Urinary bladder (tissue), 4 donors: Measurements from ENCODE around the gene SLK. TPM values are rescaled to one million over a fixed set of nuclear protein-coding genes. Genes with fewer than 3 reads are reported as not detected.

Experiments
- DNase-seq: peaks from one replicate; pipeline ENCODE4 v3.0.0-alpha.2; 2015; ENCODE audit errors: extremely low spot score
- H3K27ac ChIP-seq: one replicate; pipeline ENCODE4 v1.5.1; 2013; ENCODE audit warnings: low read depth, mild to moderate bottlenecking, moderate library complexity
- H3K36me3 ChIP-seq: one replicate; pipeline ENCODE4 v1.6.1; 2013; ENCODE audit warnings: mild to moderate bottlenecking, moderate library complexity; ENCODE audit not compliant: insufficient read depth
- H3K4me1 ChIP-seq: one replicate; pipeline ENCODE4 v1.6.1; 2013; ENCODE audit warnings: mild to moderate bottlenecking, moderate library complexity; ENCODE audit not compliant: insufficient read depth
- H3K4me3 ChIP-seq: one replicate; pipeline ENCODE4 v1.5.1; 2013; ENCODE audit warnings: low read depth, low read length
- WGBS: extraction: QIAGEN DNeasy Blood & Tissue Kit; methylation state at CpG from one replicate; pipeline ENCODE4 v1.1.7; 2013; 5-methylcytosine and 5-hydroxymethylcytosine counted together
- polyA plus RNA-seq: library from polyadenylated mRNA; stranded (reverse); fragments of 200-250 nt; gene quantifications from one replicate; pipeline ENCODE4 v1.2.3, GENCODE V29; 2013
- total RNA-seq: library from RNA; depleted of rRNA; stranded (reverse); fragments of >200 nt; gene quantifications from one replicate; pipeline ENCODE4 v1.2.3, GENCODE V29; 2014
- donor health status: healthy with polysubstance abuse.
- donor health status: healthy.

Gene SLK
- total and polyA plus RNA-seq, 2 donors, result 32.7 to 120 TPM

DNA sequence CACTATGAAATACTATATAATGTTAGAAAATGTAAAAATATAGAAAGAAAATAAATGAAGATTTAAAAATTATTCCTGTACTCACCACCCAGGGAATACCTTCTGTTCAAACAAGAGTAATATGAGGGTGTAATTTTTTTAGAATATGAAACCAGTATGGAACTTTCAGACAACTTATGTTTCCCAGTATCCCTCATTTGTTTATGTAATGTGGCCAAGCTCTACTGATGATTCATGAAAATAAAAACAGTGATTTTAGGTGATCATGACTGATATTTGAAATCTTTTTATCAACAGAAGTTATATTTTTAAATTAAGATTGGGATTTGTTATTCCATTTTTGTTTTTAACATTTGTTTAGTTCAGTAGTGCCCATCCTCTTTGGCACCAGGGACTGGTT is 18.8 kb downstream of the SLK start:
- H3K4me1 ChIP-seq, result no peaks in the 10 kb centered on the region

DNA sequence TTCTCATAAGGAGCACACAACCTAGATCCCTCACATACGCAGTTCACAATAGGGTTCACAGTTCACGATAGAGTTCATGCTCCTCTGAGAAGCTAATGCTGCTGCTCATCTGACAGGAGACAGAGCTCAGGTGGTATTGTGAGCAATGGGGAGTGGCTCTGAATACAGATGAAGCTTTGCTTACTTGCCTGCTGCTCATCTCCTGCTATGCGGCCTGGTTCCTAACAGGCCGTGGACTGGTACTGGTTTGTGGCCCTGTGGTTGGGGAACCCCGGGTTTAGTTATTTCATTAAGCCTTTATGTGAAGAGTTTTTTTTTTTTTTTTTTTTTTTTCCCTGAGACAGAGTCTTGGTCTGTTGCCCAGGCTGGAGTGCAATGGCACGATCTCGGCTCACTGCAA is 19.4 kb downstream of the SLK start:
- Histone ChIP-seq H3K4me3 (no peak overlapping the region), H3K27ac (no peak overlapping the region), H3K4me1 (no peaks in the 10 kb centered on the region), H3K36me3 (peaks cover 2% of the 10 kb centered on the region)
- DNase-seq, result no peak
- WGBS, result 83% methylated on average over 7 of the region's 7 CpGs

More for the DNA sequence above, 18.8 kb downstream of the SLK start:
- no peak for DNase-seq
- Histone ChIP-seq H3K27ac (no peak overlapping the region), H3K4me3 (no peak overlapping the region), H3K36me3 (peaks cover 2% of the 10 kb centered on the region)

DNA sequence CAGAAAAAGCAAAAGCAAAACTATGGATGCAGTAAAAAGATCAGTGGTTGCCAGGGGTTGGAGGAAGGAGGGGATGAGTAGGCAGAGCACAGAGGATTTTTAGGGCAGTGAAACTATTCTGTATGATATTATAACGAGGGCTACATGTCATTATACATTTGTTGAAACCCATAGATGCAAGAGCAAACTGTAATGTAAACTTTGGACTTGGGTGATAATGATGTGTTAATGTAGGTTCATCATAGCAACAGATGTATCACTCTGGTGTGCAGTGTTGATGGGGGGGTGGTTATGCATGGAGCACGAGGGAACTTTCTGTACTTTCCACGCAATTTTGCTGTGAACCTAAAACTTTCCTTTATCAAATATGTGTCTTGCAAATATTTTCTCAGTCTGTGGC is 23.2 kb downstream of the SLK start:
- DNase-seq, result no peak
- Histone ChIP-seq H3K4me1 (no peaks in the 10 kb centered on the region), H3K4me3 (no peak overlapping the region), H3K27ac (no peak overlapping the region), H3K36me3 (no peaks in the 10 kb centered on the region)
- WGBS, result 59% methylated on average over 3 of the region's 3 CpGs

DNA sequence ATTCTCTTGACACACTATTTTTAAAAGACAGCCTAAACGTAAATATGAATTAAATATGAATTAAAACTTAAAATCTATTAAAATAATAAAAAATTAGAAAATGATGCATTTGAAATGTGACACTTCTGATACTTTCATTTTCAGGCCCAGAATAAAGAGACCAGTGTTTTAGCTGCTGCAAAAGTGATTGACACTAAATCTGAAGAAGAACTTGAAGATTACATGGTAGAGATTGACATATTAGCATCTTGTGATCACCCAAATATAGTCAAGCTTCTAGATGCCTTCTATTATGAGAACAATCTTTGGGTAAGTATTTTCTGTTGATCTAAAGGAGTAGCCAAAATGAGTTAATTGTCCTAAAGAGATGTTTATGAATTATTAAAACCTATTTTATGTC is 23.6 kb downstream of the SLK start:
- H3K4me1 ChIP-seq, result no peaks in the 10 kb centered on the region
- WGBS, result 90% methylated on average over 1 of the region's 1 CpG
- DNase-seq, result no peak
- no peak overlapping the region for H3K27ac ChIP-seq
- no peaks in the 10 kb centered on the region for H3K36me3 ChIP-seq
- H3K4me3 ChIP-seq, result no peak overlapping the region

DNA sequence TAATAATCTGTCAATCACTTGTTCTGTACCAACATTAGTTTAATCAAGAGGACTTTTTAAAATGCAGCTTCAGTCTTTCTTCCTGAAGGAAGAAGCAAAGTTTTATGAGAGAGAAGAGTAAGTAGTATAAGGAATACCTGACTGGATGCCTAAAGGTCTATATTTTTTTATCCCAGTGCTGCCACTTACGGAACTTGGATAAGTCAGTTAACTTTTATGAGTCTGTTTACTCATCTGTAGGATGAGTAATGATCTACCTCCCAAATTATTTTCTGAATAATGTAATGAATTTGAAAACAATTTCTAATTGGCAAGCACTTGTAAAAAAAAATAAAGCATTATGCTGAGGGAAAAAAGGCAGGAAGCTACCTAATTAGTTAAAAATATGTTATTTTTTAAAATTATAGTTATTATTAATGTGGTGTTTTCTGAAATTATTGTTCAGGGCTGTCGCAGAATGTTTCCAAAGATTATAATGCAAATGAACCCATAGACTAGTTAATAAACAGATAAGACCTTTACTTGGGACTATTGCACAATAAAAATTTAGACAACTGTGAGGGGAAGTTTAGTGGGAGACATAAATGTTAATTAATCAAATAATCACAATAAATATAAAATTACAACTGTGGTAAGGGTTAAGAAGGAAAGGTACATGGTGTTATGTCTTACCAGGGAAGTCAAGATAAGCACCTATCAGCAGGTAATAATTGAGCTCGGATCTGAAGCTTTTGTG is 24.6 kb downstream of the SLK start:
- no peak for DNase-seq
- 65% methylated on average over 3 of the region's 3 CpGs for WGBS
- no peak overlapping the region for H3K4me3 ChIP-seq
- H3K4me1 ChIP-seq, result no peaks in the 10 kb centered on the region
- H3K27ac ChIP-seq, result no peak overlapping the region
- no peaks in the 10 kb centered on the region for H3K36me3 ChIP-seq

DNA sequence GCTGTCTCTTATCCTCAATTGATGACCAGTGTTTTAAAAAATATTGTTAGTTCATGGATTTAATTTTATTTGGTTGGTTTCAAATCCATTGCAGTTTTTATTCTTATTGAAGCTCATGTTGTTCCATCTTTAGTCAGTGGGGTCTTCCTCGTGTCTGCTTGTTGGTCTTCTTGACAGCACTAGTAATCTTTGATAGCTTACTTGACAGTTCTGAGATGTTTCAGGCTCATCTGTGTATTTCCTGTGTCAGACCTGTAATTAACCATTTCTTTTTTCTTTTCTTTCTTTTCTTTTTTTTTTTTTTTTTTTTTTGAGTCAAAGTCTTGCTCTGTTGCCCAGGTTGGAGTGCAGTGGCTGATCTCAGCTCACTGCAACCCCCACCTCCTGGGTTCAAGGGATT is 28.2 kb downstream of the SLK start:
- no peak overlapping the region for H3K4me3 ChIP-seq
- no peak for DNase-seq
- no peak overlapping the region for H3K27ac ChIP-seq
- 92% methylated on average over 1 of the region's 1 CpG for WGBS
- peaks cover 2% of the 10 kb centered on the region for H3K36me3 ChIP-seq
- H3K4me1 ChIP-seq, result no peaks in the 10 kb centered on the region

DNA sequence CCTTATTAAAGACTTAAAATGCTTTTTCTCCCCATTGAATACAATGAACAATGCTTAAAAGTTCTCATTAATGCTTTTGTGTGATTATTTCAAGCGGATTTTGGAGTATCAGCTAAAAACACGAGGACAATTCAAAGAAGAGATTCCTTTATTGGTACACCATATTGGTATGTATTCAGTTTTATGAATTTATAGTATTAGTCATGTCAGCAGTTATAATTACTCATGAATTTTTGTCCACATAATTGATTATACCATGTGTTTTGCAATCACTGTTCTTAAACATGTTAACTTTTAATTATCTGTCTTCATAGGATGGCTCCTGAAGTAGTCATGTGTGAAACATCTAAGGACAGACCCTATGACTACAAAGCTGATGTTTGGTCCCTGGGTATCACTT is 31.9 kb downstream of the SLK start:
- no peak overlapping the region for H3K4me3 ChIP-seq
- no peak for DNase-seq
- H3K4me1 ChIP-seq, result no peaks in the 10 kb centered on the region
- no peak overlapping the region for H3K27ac ChIP-seq
- peaks cover 3% of the 10 kb centered on the region for H3K36me3 ChIP-seq
- WGBS, result 98% methylated on average over 2 of the region's 2 CpGs

DNA sequence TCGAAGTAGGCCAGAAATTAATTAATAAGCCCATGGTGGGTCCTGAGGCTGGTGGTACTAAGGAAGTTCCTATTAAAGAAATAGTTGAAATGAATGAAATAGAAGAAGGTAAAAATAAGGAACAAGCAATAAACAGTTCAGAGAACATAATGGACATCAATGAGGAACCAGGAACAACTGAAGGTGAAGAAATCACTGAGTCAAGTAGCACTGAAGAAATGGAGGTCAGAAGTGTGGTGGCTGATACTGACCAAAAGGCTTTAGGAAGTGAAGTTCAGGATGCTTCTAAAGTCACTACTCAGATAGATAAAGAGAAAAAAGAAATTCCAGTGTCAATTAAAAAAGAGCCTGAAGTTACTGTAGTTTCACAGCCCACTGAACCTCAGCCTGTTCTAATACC is 36.0 kb downstream of the SLK start:
- Histone ChIP-seq H3K27ac (no peak overlapping the region), H3K4me3 (no peak overlapping the region), H3K4me1 (no peaks in the 10 kb centered on the region), H3K36me3 (peaks cover 5% of the 10 kb centered on the region)
- no peak for DNase-seq
- 97% methylated on average over 1 of the region's 1 CpG for WGBS

DNA sequence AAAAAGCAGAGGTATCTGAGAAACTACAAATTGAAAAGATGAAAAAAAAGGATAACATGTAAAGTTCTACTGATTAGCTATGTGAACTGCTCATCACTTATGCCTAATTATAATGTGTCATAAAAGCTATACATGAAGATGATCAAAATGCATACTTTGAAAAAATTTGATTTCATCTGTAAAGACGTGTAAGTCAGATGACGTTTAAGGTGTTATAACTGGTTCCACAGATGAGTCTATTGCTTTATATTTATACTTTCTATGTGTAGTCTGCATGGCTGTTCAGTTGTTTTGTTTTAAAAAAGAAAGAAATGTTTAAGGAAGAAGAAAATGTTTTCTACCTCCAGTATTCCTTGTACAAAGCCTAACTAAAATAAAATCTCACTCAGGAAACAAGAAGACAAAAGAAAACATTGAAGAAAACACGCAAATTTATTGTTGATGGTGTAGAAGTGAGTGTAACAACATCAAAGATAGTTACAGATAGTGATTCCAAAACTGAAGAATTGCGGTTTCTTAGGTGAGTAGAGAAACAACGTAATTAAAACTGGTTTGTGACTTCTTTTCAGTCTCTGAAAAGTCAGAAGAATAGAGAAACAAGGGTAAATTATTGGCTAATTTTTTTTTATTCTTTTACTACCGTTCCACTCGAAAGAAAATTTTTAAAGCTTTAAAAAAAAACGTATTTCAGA is 38.4 kb downstream of the SLK start:
- WGBS, result 87% methylated on average over 8 of the region's 8 CpGs
- peaks cover 3% of the 10 kb centered on the region for H3K36me3 ChIP-seq
- no peaks in the 10 kb centered on the region for H3K4me1 ChIP-seq
- DNase-seq, result no peak
- no peak overlapping the region for H3K4me3 ChIP-seq
- H3K27ac ChIP-seq, result no peak overlapping the region

DNA sequence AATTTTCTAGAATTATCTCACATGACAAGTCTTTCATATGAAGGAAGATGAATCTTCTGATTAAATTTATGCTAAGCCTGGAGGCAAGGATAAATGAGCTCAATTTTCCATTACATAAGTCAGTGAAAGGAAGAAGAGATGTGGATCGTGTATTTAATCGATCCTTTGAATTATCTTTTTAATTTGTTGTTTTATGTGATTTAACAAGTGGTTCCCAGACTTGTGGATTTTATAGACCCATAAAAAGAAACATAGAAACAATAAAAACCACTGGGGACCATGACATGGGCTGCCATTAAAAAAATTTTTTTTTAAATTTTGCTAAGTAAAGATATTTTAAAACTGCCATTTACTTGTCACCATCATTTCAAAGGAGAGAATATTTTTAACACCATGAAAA is 45.0 kb downstream of the SLK start:
- Histone ChIP-seq H3K4me1 (no peaks in the 10 kb centered on the region), H3K36me3 (peaks cover 4% of the 10 kb centered on the region), H3K27ac (no peak overlapping the region), H3K4me3 (no peak overlapping the region)
- 76% methylated on average over 2 of the region's 2 CpGs for WGBS
- no peak for DNase-seq

DNA sequence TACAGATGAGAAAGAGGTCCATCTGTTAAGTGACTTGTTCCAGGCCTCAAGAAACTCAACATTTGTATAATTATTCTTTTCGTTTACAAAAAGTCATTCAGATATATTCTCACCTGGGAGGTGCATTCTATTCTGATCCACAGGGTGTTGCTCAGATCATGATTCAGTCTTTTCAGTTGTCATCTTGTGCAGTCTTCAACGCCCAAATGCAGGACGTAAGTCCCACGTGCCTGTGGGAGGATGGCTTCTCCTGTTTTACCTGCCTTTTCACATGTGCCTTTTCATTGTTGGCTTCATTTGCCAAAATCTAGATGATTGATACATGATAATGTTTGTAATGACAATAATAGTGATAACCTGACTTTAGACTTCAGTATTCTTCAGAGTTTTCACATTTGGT is 46.5 kb downstream of the SLK start:
- WGBS, result 98% methylated on average over 4 of the region's 4 CpGs
- DNase-seq, result no peak

DNA sequence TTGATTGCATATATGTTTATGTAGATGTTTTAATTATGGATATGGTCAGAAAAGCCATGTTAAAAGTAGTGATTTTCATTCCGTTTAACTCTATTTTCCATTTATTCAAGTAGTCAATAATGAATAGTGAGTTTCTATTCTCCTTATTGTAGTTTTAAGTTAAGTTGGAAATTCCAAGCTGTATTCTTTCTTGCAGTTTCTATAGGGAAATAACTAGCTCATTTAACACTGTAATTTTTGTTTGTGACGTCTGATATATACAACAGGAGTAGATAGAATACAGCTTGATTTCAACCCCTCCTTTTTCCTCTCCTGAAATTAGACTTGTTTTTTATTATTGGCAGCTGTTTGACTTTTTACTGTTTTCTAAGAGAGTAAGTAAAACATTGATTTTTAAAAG is 47.2 kb downstream of the SLK start:
- WGBS, result 82% methylated on average over 2 of the region's 2 CpGs
- H3K36me3 ChIP-seq, result peaks cover 4% of the 10 kb centered on the region
- H3K4me3 ChIP-seq, result no peak overlapping the region
- no peak for DNase-seq
- H3K4me1 ChIP-seq, result no peaks in the 10 kb centered on the region
- H3K27ac ChIP-seq, result no peak overlapping the region

More for the DNA sequence above, 46.5 kb downstream of the SLK start:
- Histone ChIP-seq H3K36me3 (peaks cover 4% of the 10 kb centered on the region), H3K27ac (no peak overlapping the region), H3K4me3 (no peak overlapping the region), H3K4me1 (no peaks in the 10 kb centered on the region)

DNA sequence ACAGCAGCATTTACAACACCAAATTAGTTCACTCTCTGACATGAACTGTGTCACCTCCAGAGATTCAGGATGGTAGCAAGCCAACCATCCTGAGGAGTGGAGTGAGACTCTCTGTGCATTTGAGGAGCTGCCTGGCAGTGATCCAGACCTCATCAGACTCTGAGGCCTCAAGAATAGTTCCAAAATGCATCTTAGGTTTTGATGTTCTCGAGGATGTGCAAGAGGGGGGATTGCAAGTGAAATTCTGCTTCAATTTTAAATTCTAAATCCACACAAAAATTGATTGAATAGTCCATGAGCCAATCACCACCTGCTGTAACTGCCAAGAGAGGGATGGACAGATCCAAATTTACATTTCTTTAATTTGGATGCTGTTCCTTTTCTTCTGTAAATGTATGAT is 49.7 kb downstream of the SLK start:
- Histone ChIP-seq H3K27ac (no peak overlapping the region), H3K4me3 (no peak overlapping the region), H3K4me1 (no peaks in the 10 kb centered on the region), H3K36me3 (peaks cover 6% of the 10 kb centered on the region)
- 81% methylated on average over 1 of the region's 1 CpG for WGBS
- DNase-seq, result no peak

DNA sequence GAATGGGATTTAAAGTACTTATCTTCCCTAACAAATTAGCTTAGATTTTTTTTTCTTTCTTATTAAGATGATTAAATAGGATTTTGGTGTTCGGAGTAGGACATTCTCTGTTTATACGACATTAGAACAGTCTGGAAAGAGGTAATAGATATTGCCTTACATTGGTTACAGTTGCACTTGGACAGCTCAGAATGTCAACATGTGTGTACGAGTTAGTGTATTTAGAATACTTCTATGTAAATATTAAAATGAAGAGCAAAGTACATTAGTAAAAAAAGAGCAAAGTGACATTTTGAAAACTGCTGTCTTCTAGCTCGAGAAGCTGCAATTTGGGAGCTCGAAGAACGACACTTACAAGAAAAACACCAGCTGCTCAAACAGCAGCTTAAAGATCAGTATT is 51.5 kb downstream of the SLK start:
- 92% methylated on average over 6 of the region's 6 CpGs for WGBS
- H3K36me3 ChIP-seq, result peaks cover 12% of the 10 kb centered on the region
- H3K27ac ChIP-seq, result no peak overlapping the region
- H3K4me1 ChIP-seq, result no peaks in the 10 kb centered on the region
- no peak for DNase-seq
- H3K4me3 ChIP-seq, result no peak overlapping the region
